ENCODE data around the gene SAMD5. TPM values are rescaled to one million over a fixed set of nuclear protein-coding genes. Genes with fewer than 3 reads are reported as not detected.

Gene SAMD5
- total RNA-seq, 1 donor from 2014 or later, result 0.51 TPM

GRCh38 chr6:147566244-147566898 is 57.9 kb downstream of the SAMD5 start:
- no peak for DNase-seq (ENCODE audit: low read depth in 2 of 2)

- DNase-seq (ENCODE audit: low read depth in 2 of 2), result no peak
These were observed 58.8 kb downstream of the SAMD5 start for GRCh38 chr6:147567141-147567805.

GRCh38 chr6:147569788-147570187 is 61.3 kb downstream of the SAMD5 start:
- DNase-seq (ENCODE audit: low read depth in 2 of 2), result no peak

GRCh38 chr6:147570681-147571080 is 62.2 kb downstream of the SAMD5 start:
- DNase-seq (ENCODE audit: low read depth in 2 of 2), result no peak

- DNase-seq (ENCODE audit: low read depth in 2 of 2), result no peak
These were observed 69.0 kb downstream of the SAMD5 start for GRCh38 chr6:147577488-147577887.

GRCh38 chr6:147578159-147578558 is 69.7 kb downstream of the SAMD5 start:
- no peak for DNase-seq (ENCODE audit: low read depth in 2 of 2)

- DNase-seq (ENCODE audit: low read depth in 2 of 2), result no peak
These were observed 70.4 kb downstream of the SAMD5 start for GRCh38 chr6:147578883-147579282.

- no peak for DNase-seq (ENCODE audit: low read depth in 2 of 2)
These were observed 71.2 kb downstream of the SAMD5 start for GRCh38 chr6:147579667-147580066.

GRCh38 chr6:147582991-147583390 is 74.5 kb downstream of the SAMD5 start:
- no peak for DNase-seq (ENCODE audit: low read depth in 2 of 2)

GRCh38 chr6:147585256-147585655 is 76.8 kb downstream of the SAMD5 start:
- no peak for DNase-seq (ENCODE audit: low read depth in 2 of 2)

- DNase-seq (ENCODE audit: low read depth in 2 of 2), result no peak
These were observed 77.6 kb downstream of the SAMD5 start for GRCh38 chr6:147586044-147586443.

- no peak for DNase-seq (ENCODE audit: low read depth in 2 of 2)
These were observed 79.4 kb downstream of the SAMD5 start for GRCh38 chr6:147587907-147588306.

GRCh38 chr6:147588469-147588868 is 80.0 kb downstream of the SAMD5 start:
- no peak for DNase-seq (ENCODE audit: low read depth in 2 of 2)

GRCh38 chr6:147589739-147590250 is 81.3 kb downstream of the SAMD5 start:
- no peak for DNase-seq (ENCODE audit: low read depth in 2 of 2)

GRCh38 chr6:147595961-147596360 is 87.5 kb downstream of the SAMD5 start:
- DNase-seq (ENCODE audit: low read depth in 2 of 2), result no peak

- no peak for DNase-seq (ENCODE audit: low read depth in 2 of 2)
These were observed 95.0 kb downstream of the SAMD5 start for GRCh38 chr6:147603392-147604081.

- no peak for DNase-seq (ENCODE audit: low read depth in 2 of 2)
These were observed 95.9 kb downstream of the SAMD5 start for GRCh38 chr6:147604373-147604772.

GRCh38 chr6:147611992-147612391 is 103.5 kb downstream of the SAMD5 start:
- DNase-seq (ENCODE audit: low read depth in 2 of 2), result no peak

GRCh38 chr6:147614501-147614900 is 106.0 kb downstream of the SAMD5 start:
- DNase-seq (ENCODE audit: low read depth in 2 of 2), result no peak

- DNase-seq (ENCODE audit: low read depth in 2 of 2), result no peak
These were observed 107.4 kb downstream of the SAMD5 start for GRCh38 chr6:147615659-147616456.

GRCh38 chr6:147617366-147617765 is 108.9 kb downstream of the SAMD5 start:
- DNase-seq (ENCODE audit: low read depth in 2 of 2), result no peak

GRCh38 chr6:147618457-147618856 is 110.0 kb downstream of the SAMD5 start:
- no peak for DNase-seq (ENCODE audit: low read depth in 2 of 2)
